ENCODE results near the gene IDH2.
"Not testable (repeated sequence)": the region's sequence is repeated elsewhere in the genome, so short reads cannot be mapped to it uniquely, and the experiment has no call there.

Gene IDH2

DNA sequence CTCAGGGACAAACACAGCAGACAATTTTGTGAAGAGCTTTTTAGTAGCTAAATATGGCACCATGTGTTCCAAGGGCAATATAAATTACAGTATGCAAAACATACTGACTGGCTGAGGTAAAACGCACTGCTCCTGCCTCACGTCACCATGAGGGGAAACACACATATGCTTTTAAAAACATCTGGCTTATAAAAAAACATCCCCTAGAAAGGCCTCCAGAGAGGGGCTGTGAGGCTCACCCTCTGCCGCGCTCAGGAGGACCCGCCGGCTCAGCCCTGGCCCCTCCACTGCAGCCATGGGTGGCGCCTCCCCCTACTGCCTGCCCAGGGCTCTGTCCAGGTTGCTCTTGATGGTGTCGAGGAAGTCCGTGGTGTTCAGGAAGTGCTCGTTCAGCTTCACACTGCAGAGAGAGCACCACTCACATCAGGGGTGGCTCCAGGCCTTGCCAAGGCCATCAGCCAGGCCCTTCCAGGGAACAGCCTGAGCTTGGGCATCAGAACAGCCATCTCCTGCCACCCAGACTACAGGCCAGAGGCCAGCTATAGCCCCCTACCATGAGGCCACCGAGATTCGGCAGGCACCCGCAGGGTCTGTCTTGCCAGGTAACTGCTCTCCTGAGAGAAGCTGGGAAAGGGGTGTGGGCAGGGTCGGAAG, 18.2 kb downstream of the IDH2 start:
- no peak for DNase-seq (ENCODE audit: low read depth)

DNA sequence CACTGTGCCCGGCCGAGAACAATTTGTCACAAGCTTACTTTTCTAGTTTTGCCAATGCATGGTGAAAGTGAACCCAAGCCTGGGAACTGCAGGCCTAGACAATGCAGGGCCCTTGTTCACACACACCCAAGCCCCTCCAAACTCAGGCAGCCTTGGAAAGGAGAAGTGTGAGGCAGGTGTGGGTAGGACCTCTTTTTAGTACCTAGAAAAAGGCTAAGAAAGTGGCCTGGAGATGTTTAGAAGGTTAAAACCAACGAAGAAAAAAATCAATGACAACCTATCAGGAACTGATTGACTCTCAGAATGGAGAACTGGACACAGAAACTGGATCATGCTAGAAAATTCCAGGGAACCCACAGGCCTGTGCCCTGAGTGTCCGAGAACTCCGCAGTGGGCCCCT, 18.8 kb downstream of the IDH2 start:
- DNase-seq (ENCODE audit: low read depth) = no peak

DNA sequence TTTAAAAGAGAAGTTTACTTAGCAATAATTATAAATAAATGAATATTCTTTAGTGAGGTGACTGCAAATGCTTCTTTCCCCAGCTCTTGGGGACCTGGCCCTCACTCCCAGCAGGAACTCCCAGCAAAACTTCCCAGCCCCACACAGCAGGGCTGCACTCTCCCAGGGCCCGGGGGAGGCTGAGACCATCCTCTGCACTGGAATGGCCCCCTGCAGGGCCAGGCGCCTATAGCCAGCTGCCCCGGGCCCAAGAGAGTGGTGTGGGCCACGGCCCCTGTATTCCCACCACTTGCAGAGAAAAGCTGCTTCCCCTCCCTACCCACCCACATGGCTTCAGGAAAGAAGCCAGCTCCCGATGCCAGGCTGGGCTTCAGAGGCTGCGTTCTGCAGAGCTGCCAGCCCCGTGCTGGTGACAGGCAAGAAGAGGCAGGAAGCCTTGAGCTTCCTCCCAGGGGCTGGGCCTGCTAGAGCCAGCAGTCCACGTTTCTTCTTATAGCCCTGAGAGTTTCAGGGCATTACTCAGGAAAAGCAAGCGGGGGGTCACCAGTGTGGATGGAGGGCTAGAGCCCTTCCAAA, 20.0 kb downstream of the IDH2 start:
- no peak for DNase-seq (ENCODE audit: low read depth)

DNA sequence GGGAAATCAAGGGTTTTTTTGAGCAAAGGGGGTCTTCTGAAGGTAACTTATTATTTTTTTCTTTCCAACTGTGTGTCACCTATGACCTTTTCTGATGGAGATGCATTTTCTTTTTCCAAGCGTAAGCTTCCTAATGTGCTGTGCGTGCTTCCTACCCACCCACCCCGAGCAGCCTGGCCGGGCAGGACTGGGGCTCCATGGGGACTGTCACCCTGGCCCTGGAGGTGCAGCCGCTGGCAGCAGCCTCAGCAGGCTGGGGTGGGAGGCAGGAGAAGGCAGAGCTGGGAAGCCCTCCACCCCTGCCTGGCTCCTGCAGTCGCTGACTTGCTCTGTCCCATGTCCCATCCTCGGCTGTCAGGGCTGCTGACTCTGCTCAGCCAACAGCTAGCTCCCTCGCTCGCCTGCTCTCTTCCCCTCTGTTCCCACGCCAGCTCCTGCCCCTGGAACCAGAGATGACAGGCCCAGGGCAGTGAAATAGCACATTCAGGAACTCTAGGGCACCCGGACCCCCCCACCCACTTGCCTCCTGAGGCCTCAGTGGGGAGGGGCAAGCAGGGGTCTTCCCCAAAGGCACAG, 21.4 kb downstream of the IDH2 start:
- no peak for DNase-seq (ENCODE audit: low read depth)

DNA sequence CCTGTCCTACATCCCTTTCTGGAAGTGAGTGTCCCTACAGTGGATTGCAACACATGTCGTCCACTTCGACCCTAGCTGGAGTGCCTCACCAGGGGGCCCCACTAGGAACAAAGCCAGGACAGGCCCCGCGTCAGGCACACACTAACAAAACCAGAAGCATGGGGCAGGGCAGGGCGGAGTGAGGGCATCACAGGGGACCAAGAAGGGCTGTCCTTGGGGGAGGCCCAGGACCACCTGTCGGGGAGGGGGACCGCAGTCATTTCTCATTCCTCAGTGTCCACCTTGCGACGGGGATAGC, 21.9 kb downstream of the IDH2 start:
- no peak for DNase-seq (ENCODE audit: low read depth)

DNA sequence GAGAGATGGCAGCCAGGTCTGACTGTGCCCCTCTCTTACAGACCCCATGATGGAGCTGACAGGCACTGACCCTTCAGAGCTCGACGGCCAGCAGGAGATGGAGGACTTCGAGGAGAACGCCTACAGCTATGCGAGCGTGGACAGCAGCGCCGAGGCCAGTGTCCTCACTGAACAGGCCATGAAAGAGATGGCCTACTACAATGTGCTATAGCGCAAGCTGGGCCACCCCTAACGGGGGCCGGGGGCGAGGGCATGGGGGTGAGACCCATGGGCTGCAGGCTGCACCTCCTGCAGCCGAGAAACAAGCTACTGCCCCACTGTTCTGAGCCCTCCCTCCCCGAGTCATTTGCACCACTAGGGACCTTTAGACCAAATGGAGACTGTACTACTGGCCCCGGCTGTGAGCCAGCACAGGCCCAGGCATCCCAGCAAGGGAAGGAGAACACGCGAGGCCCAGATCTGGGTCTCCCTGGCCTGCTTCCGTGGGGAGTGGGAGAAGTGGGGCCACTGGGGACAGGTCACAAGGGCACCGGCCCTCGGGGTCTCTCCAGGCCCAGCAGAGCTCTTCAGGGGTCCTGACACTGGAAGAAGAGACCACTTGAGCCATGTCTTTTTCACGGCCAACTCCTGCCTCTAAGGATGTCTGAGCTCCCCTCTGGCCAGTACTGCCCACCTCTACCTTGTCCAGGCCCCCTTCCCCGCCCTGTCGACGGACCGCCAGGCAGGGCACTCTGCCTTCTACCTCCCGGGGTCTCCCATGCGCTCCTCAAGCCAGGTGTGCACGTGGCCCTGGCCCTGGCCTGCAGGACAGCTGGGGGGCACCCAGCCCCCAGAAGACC, 22.4 kb downstream of the IDH2 start:
- no peak for DNase-seq (ENCODE audit: low read depth)

DNA sequence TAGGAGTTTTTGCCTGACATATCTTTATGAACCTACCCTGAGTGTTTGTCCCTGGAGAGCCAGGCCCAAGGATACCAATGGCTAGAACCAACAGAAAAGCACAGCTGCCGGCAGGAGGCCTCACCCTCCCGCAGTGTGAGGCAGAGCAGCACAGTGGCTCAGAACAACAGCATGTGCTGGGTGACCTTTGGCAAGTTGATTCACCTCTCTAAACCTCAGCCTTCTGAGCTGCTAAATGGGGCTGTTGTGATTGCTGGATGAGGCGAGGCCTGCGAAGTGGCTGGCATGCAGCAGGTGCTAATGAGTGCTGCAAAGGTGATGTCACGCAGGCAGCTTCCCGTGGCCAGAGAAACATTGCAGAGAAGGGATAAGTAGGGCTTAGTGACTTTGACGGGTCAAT, 23.3 kb downstream of the IDH2 start:
- DNase-seq (ENCODE audit: low read depth) = no peak

DNA sequence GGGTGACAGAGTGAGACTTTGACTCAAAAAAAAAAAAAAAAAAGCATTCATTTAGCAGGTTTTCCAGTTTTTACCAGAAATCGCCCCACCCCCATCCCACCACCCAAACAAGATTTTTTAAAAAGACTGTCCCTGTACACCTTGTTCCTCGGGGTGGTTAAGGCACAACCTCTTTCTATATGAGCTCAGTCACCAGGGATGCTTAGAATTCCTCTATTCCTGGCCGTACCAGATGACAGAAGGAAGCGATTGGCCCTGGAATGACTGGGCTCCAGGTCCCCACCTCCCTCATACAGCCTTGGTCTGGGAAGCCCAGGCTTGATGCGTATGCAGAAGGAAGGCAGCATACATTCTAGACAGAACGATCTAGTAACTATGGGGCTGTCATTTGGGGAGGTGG, 25.6 kb downstream of the IDH2 start:
- DNase-seq (ENCODE audit: low read depth) = no peak

DNA sequence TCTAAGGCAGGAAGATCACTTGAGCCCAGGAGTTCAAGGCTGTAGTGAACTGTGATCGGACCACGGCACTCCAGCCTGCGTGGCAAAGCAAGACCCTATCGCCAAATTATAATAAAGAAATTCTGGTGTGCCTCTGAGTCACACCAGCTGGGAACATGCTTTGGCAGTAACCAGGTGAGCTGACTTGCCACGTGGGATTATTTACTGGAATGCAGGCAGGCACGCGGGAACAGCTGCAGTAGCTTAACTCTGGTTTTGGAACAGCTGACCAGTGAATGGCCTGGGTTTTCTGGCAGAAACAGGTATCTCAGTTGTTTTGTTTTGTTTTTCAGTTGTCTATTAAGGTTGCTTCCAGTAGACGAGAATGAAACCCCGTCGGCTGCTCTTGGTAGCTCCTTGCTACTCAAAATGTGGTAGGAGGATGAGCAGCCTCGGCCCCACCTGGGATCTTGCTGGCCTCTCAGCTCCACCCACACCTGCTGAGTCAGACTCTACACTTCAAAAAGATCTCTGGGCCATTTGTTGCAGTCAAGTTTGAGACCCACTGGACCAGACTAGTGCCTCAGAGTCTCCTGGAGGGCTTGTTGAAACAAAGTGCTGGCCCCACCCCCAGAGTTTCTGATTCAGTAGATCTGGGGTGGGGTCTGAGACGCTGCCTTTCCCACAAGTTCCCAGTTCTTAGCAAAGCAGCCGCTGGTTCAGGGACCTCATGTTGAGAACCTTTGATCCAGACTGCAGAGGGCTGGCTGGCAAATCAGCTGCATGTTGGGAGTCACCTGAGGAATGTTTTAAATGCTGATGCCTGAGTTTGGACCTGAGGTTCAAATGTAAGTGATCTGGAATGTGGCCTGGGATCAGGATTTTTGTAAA, 26.6 kb downstream of the IDH2 start:
- DNase-seq (ENCODE audit: low read depth) = no peak

DNA sequence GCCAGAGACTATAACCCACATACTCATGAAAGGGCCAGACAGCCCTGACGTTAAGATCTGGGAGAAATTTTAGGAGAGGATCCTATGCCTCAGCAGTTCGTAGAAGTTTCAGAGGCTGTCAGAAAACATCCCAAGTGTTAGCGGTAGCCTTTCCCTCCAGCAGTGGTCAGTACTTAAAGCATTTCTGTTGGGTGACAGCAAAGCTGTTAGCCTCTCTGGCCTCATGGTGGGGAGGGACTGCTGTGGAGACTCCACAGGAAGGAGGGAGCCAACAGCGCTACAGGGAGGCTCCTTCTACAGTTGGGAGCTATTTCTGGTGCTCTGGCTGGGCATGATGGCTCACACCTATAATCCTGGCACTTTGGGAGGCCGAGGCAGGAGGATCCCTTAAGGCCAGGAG, 27.4 kb downstream of the IDH2 start:
- DNase-seq (ENCODE audit: low read depth) = no peak

DNA sequence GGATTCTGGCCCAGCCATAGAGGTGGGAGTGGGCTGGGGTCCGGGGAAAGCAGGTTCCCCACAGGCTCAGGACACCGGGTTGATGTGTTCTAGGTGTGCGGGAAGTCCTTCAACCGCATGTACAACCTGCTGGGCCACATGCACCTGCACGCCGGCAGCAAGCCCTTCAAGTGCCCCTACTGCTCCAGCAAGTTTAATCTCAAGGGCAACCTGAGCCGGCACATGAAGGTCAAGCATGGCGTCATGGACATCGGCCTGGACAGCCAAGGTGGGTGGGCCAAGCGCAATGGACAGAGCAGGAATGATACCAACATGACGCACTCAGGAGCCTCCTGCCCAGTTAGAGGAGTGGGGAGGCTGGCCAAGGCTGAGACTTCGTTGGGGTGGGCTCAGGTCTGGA, 28.2 kb downstream of the IDH2 start:
- no peak for DNase-seq (ENCODE audit: low read depth)

DNA sequence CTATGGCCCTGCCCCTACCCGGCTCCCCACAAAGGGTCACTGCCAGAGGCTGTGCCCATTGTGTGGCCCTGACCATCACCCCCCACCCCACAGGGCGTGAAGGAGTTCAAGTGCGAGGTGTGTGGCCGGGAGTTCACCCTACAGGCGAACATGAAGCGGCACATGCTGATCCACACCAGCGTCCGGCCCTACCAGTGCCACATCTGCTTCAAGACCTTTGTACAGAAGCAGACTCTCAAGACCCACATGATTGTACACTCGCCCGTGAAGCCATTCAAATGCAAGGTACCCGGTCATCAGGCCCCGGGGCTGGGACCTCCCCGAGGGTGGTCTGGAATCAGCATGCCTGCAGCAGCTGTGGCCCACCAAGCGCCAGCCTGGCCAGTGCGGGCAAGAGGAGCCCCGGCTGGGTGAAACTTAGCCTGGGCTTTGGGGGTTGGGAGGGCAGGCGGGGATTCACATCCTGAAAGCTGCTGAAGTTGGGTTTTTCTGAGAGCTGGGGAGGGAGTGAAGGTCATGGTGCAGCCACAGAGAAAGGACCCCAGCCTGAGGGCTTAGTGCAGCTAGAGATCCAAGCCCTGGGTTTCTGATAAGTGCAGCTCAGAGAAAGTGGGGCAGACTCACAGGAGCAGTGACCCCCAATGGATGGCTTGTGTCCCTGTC, 29.2 kb downstream of the IDH2 start:
- DNase-seq (ENCODE audit: low read depth) = no peak

DNA sequence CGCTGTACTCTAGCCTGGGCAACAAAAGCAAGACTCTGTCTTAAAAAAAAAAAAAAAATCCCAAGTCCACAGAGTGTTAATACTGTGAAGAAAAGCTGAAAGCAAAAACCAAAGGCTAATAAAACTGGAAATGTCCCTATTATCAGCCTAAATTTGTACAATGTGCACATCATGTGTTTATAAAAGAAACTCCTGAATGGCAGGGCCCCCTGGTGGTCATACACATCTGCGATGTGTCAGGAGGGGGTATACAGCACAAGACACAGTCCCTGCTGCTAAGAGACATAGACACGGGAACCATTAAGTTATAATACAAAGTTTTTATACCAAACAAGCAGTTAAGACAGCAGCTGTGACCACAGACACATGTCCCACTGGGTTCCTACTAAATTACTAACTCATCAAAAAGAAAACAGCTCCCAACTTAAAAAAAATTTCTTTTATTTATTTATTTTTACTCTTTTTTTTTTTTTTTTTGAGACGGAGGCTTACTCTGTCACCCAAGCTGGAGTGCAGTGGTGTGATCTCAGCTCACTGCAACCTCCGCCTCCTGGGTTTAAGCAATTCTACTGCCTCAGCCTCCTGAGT, 31.0 kb downstream of the IDH2 start:
- peak; percentile 69 for DNase-seq (ENCODE audit: low read depth)

DNA sequence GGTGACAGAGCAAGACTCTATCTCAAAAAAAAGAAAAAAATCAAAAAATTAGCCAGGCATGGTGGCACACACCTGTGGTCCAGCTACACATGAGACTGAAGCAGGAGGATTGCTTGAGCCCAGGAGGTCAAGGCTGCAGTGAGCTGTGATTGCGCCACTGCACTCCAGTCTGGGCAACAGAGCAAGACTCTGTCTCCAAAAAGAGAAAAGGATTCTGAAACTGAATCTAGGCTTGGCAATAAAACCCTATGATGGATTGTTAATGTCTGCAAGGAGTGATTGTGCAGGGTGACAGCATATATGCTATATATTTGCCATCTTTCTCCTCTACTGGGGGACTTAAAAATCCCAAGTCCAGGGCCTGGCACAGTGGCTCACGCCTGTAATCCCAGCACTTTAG, 31.6 kb downstream of the IDH2 start:
- DNase-seq (ENCODE audit: low read depth) = not testable (repeated sequence)

DNA sequence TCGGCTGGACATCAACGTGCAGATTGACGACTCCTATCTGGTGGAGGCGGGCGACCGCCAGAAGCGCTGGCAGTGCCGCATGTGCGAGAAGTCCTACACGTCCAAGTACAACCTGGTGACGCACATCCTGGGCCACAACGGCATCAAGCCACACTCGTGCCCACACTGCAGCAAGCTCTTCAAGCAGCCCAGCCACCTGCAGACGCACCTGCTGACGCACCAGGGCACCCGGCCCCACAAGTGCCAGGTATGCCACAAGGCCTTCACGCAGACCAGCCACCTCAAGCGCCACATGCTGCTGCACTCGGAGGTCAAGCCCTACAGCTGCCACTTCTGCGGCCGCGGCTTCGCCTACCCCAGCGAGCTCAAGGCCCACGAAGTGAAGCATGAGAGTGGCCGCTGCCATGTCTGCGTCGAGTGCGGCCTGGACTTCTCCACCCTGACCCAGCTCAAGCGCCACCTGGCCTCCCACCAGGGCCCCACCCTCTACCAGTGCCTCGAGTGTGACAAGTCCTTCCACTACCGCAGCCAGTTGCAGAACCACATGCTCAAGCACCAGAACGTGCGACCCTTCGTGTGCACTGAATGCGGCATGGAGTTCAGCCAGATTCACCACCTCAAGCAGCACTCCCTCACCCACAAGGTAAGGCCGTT, 34.2 kb downstream of the IDH2 start:
- DNase-seq (ENCODE audit: low read depth) = no peak

DNA sequence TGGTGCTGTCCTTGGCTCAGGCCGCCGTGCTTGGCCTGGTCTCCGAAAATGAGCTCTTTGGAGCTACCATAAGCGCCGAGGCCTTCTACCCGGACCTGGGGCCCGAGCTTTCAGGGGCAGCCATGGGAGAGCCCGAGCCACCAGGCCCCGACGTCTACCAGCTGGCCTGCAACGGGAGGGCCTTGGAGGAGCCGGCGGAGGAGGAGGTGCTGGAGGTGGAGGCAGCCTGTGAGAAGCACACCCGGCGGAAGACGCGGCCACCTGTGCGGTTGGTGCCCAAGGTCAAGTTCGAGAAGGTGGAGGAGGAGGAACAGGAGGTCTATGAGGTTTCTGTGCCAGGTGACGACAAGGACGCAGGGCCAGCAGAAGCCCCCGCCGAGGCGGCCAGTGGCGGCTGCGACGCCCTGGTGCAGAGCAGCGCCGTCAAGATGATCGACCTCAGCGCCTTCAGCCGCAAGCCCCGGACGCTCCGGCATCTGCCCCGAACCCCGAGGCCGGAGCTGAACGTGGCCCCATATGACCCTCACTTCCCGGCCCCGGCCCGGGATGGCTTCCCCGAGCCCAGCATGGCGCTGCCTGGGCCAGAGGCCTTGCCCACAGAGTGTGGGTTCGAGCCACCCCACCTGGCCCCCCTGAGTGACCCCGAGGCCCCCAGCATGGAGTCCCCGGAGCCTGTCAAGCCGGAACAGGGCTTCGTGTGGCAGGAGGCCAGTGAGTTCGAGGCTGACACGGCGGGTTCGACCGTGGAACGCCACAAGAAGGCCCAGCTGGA, 34.9 kb downstream of the IDH2 start:
- no peak for DNase-seq (ENCODE audit: low read depth)

DNA sequence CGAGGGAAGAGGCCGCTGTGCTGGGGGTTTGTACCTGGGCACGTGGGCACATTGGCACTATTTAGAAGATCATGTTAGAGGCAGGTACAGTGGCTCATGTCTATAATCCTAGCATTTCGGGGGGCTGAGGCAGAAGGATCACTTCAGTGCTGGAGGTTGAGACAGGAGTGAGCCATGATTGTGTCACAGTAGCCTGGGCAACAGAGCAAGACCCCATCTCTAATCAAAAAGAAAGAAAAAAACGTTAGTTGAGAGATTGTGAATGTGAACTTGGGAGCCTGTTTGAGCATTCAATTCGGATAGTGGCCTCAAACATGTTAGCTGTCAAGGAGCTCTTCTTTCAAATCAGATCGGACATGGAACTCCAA, 36.6 kb downstream of the IDH2 start:
- no peak for DNase-seq (ENCODE audit: low read depth)

DNA sequence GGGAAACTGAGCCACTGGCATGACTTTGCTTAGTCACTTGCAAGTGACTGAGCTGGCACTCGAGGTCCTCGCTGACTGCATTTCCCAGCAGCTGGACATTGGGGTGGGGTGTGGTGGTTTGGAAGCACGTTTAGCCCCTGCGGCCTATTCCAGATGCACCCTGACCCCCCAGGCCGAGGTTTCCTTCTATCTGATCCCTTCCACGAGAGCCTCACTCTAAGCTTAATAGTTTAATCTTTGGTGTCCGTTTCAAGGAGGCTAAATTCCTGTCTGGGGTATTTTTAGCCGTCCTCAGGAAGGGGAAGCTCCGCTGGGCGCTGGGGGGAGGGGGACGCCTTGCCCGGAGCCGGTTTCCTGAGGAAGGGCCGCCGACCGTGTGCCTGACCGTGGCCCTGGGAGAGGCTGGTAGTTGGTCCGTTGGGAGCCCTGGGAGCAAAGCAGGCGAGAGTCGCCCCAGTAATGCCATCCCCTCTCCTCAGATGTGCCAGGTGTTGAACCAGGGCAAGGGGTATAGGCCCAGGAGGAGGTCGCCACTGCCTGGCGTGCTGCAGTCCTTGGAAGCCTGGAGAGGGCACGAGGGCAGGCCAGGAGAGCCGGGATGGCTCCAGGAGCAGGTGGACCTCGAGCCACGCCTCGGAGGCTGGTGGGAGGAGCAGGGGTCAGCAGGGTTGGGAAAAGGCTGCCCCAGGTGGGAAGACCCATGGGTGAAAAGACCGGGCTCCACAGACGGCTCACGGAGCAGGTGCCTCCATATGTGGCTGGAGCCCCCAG, 37.2 kb downstream of the IDH2 start:
- DNase-seq (ENCODE audit: low read depth) = no peak

DNA sequence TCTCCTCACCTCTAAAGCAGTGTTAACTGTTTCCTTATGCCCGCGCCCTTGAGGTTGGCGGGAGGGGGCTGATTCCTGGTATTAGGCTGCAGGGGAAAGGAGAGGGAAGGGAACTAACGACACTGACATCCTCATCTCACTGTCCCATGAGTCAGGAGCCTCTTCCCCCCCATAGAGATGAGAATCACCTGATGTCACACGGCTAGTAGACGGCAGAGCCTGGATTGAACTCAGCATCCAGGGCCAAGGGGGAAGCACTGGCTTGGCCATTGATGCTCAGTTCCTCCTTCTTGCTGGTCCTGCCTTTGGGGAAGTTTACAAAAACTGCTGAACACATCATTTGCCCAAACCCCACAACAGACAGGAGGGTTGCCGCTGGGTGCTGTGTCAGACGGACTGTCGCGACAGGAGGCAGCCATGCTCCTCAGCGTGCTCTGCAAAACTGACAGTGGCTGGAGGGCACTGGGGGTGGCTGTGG, 38.5 kb downstream of the IDH2 start:
- no peak for DNase-seq (ENCODE audit: low read depth)
